Epidermal melanocyte (primary cell): ENCODE results near the gene EGFR.
A peak's percentile ranks its signal among the peaks of the same experiment; 100 is the strongest.

Experiments used
- DNase-seq: peaks from one replicate; pipeline ENCODE4 v3.0.0; 2011; ENCODE audit warnings: low spot score; ENCODE audit not compliant: insufficient read length

Gene EGFR

DNA sequence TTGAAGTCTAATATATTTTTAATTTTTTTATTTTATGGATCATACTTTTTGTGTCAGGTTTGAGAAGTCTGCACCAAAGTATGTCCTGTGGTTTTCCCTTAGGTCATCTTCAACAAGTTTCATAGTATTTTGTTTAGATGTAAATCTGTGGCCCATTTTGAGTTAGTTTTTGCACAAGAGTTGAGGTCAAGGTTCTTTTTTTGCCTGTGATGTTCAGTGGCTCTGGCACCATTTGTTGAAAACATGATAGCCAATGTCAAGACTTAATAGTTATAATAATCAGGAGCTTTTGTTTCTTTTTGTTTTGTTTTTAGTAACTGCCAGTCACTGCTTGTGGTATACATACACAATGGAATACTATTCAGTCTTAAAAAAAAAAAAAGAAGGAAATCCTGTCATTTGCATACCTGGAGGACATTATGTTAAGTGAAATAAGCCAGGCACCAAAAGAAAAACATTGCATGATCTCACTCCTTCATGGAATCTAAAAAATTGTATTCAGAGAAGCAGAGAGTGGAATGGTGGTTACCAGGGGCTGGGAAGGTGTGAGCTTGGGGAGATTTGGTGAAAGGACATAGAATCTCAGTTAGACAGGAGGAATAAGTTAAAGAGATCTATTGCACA lies 61.3 kb downstream of the EGFR start:
- DNase-seq = no peak

DNA sequence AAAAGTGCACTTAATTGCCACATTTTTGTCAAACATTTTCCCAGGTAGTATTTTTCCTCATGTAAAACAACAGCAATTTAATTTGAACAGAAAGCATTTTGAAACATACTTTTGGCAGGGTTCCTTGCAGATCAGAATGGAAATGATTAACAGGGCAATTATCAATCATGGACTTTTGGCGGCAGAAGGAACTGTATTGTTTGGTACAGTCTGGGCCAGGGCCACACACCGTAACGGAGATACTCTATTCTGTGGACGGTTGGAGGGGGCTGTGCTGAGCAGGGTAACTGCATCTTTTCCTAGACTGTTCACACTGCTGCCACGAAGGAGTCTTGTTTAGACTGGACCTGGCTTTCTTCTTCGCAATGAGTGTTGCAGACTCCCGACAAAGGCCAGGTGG lies 62.3 kb downstream of the EGFR start:
- no peak for DNase-seq

- no peak for DNase-seq
These were observed 62.8 kb downstream of the EGFR start for GRCh38 chr7:55081472-55082227.

GRCh38 chr7:55082228-55082603 lies 63.4 kb downstream of the EGFR start:
- DNase-seq = no peak

GRCh38 chr7:55083206-55083605 lies 64.4 kb downstream of the EGFR start:
- no peak for DNase-seq

- DNase-seq = no peak
These were observed 65.5 kb downstream of the EGFR start for GRCh38 chr7:55084307-55084706.

DNA sequence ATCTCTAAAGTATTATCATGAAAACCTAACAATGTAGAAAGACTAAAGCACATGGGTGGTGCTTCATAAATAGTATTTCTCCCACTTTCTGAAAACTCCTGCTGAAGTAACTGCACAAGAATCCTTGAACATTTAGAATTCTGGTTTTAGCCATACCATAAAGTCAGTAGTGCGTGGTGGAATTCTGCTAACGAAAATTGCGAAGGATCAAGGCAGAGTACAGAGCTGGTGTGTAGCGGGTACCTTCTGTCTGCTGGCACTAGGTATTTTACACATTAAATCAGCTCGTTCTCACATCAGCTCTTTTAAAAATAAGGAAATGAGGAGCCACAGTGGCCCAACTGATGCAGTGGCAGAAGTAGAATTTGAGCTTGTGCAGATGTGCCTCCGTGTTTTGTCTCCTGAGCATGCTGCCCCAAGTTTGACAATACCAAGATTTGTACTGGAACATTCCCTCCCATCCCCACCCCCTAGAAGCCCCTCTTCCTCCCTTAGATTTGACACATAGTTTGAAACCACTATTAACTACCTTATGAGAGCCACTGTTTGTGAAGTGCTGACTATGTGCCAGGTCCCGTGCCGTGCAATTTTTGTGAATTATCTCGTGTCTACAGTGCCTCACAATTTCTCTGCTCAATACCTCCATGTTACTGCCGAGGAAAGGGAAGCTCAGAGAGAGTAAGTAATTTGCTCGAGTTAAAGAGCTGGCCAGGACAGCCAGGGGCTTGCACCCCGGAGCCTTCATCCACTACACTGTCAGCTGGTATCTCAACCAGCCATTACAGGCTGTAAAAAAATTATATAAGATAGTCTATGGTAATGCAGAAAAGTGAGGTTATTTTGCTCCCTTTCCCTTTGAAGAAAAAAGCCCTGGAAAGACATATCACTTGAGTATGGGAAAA lies 66.9 kb downstream of the EGFR start:
- DNase-seq = no peak

GRCh38 chr7:55086413-55087201 lies 67.8 kb downstream of the EGFR start:
- peak; percentile 56 for DNase-seq

- no peak for DNase-seq
These were observed 68.7 kb downstream of the EGFR start for GRCh38 chr7:55087521-55087961.

DNA sequence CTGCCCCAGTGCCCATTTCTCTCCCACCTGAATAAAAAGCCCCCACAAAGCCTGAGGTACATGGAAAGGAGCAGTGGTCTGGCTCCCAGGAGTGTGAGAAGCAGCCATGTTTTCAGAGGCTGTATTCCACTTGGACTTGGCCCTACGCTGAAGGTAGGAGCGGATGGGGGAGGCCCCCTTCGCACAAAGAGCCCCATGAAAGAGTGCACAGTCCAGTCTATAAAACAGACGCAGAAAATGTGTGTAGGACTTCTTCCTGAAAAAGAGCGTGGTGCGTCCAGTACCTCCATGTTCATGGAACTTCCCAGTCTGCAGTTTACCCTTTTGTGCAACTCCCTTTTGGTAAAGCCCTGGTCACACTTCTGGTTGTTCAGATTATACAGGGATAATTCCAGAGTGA lies 69.3 kb downstream of the EGFR start:
- no peak for DNase-seq

DNA sequence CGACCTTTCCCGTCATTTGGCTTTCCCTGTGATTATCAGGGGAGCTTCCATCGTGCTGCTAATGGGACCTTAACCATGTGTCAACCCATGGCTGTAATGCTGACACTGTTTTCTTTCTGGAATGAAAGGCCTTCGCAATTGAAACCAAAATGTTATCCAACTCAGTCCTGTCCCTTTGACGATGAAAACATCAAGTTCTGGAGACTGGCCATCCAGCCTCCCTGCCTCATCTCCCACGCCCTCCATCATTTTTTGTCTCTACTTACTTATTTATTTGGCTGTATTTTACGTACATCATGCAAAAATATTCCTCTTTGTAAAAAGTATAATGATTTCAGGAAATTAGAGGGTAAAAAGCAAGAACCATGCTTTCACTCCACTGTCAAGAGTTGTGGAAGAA lies 69.8 kb downstream of the EGFR start:
- DNase-seq = no peak

DNA sequence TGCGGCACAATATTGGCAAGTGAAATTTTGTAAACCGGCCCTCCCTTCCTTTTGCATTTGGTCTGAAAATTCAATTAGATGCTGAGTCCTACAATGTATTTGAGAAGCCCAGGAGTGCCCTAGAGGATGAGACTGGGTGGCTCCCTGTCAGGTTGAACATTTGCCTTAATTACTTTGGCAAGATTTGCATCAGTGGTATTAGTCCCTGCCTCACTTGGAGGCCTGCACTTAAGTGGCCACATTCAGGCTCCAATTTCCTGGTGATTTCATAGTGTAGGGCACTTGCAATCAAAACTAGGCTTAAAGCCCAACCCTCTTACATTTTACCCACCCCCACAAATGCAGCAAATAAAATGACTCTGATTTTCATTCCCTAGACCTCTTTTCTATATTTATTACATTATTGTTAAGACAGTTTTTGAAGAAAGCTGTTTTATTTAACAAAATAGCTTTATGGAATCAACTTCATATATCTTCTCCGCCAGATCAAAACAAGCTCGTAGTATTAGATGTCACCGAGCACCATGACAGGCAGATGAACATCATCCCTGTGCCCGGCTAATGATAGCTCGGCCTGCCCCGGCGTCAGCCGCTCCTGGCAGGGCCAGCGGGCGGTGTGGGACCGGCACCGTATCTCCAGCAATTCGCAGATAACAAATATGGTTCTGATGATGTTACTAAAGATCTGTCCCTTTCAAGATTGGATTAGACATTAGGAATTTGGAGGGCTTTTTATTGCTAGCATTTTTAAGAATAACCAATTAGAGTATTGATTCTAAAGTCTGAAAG lies 73.6 kb downstream of the EGFR start:
- no peak for DNase-seq

- DNase-seq = no peak
These were observed 74.2 kb downstream of the EGFR start for GRCh38 chr7:55092975-55093373.

GRCh38 chr7:55093674-55094073 lies 74.9 kb downstream of the EGFR start:
- no peak for DNase-seq

DNA sequence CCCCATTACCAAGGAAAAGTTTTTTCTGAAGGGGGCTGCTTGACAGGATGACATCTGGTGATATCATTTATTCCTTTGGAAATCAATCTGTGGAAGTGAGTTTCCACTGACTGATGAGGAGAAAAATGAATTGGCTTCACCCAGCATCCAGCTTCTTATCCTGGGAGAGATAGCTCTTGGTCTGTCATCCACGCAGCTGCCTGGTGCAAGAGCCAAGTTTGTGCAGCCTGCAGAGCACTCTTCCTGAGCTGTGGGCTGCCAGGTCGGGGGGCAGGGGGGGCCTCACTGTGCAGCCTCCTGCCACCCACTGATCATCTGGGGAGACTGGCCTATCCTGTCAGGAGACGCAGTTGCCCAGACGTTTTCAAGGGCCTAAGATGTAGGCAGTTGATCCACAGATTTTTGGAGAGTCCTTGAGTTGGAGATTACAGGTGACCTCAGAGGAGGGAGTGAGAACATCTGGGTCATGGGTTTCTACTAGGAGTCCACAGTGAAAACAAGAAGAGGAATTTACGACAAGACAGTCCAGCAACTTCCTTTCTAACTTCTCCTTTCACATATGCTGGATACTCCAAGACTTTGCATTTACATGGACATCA lies 75.4 kb downstream of the EGFR start:
- no peak for DNase-seq

DNA sequence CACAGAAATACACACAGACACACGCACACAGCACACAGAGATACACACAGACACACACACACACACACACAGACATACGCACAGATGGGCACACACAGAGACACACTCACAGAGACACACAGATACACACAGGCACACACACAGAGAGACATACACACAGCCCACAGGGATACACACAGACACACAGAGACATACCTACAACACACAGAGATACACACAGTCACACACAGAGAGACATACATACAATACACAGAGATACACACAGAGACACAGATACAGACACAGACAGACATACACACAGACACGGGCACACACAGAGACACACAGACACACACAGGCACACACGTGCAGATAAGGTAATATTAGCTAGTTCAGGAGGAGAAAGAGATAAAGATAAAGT lies 76.9 kb downstream of the EGFR start:
- no peak for DNase-seq

DNA sequence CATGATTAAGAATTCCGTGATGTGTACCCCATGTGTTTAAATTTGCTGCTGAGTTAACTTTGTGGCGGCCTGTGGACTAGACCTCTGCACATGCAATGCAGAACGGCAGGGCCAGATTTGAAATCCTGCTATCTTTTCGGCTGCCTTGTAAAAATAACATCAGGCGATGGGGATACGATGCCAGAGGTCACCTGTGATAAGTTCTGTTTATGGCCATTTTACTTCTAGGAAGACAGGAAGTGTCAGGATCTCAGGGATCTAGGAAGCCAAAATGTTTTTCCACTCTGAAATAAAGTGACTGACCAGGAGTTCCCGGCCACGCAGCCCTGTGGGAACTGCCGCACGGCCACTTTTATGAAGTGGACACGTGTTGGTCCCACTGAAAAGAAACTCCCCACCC lies 77.5 kb downstream of the EGFR start:
- no peak for DNase-seq

DNA sequence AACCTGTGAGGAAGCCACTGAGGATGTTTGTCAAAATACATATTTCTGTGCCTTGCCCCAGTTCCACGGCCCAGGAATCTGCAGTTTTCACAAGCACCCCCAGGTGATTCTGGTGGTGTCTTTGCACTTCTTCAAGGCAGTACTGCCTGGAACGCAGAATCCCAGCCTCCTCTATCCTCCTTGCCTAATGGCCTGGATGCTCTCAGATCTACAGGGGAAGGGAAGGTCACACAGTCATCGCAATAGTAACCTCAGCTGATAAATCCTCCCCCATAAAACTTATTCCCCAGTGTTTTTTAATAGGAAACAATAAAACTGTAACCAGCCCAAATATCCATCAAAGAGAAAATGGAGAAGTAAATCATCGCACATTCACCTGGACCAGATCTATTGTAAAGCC lies 78.3 kb downstream of the EGFR start:
- no peak for DNase-seq

GRCh38 chr7:55099066-55099820 lies 80.4 kb downstream of the EGFR start:
- DNase-seq = no peak
